ENCODE data around the gene SENP3. TPM values are rescaled to one million over a fixed set of nuclear protein-coding genes. Genes with fewer than 3 reads are reported as not detected.

SENP3 gene
- total and polyA plus RNA-seq, 2 of the 4 experiments (the other 2 are of a cell fraction), result 82.4 to 120 TPM

DNA sequence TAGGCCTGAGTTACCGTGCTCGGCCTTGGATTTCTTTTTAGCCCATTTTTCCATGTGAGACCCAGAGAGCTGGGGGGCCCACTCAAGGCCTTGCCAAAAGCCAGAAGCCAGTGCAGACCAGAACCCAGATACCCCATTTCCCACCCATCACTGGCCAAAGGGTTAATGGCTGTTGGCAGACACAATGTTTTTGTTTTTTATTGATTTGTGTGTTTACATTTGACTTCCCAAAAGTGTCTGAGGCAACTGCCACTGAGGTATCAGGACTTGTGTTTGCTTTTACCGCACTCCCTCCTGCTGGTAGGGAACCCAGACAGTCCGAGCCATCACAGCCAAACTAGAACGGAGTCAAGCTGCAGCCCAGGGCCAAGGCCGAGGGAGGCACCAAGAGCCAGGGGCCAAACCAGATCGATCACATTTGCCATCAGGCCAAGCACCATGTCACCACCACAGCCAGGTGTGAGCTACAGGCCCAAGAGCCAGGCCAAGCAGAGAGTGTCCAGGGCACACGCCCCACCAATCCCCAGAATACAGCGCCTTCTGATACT is 20.6 kb upstream of the SENP3 start:
- Histone ChIP-seq H3K4ac (ENCODE audit: low read depth, low read length) (no peak overlapping the region), H3K9me1 (ENCODE audit: insufficient read depth, low read length) (no peaks in the 10 kb centered on the region), H3K27me3 (ENCODE audit: control insufficient read depth, insufficient read depth, low read length) (peaks cover 12% of the 10 kb centered on the region), H3K79me1 (ENCODE audit: low read depth in 1 of 2, low read length in 2 of 2) (no peaks in the 10 kb centered on the region), H2BK120ac (ENCODE audit: low read depth, low read length) (no peak overlapping the region), H3K14ac (replicated peaks; ENCODE audit: low read depth, low read length) (no peak overlapping the region), H3K4me1 (ENCODE audit: control insufficient read depth, insufficient read depth, low read length) (no peaks in the 10 kb centered on the region), H2AK5ac (ENCODE audit: low read depth, low read length) (no peak overlapping the region), H4K8ac (ENCODE audit: low read depth in 2 of 2, low read length in 2 of 2) (no peak overlapping the region), H3K4me3 (ENCODE audit: insufficient read depth, low read depth, low read length) (no peak overlapping the region), H3K56ac (ENCODE audit: extremely low read depth, insufficient read depth, low read length) (no peak overlapping the region), H3K4me2 (ENCODE audit: low read depth, low read length) (no peak overlapping the region), H2BK15ac (ENCODE audit: low read depth, low read length) (no peak overlapping the region), H3K9ac (ENCODE audit: low read depth, low read length) (no peak overlapping the region), H3K18ac (ENCODE audit: low read depth, low read length) (no peak overlapping the region), H2BK5ac (ENCODE audit: low read depth, low read length, poor library complexity, severe bottlenecking) (no peak overlapping the region), H3K23ac (ENCODE audit: low read depth, low read length) (no peak overlapping the region), H2AK9ac (replicated peaks; ENCODE audit: low read depth, low read length, poor library complexity) (no peak overlapping the region), H3K36me3 (ENCODE audit: control insufficient read depth, insufficient read depth, low read length) (no peaks in the 10 kb centered on the region), H4K20me1 (ENCODE audit: insufficient read depth, low read length) (no peaks in the 10 kb centered on the region), H4K91ac (ENCODE audit: insufficient read depth, low read depth, low read length) (no peak overlapping the region), H2BK20ac (ENCODE audit: low read depth, low read length) (no peak overlapping the region), H3K27ac (ENCODE audit: insufficient read depth, low read length) (no peak overlapping the region), H2AFZ (replicated peaks; ENCODE audit: low read length, poor library complexity) (peak overlapping the region; percentile 14), H4K5ac (ENCODE audit: low read depth, low read length) (no peak overlapping the region), H3K9me3 (ENCODE audit: control insufficient read depth, insufficient read depth, low read length) (peaks cover 14% of the 10 kb centered on the region)
- TF ChIP-seq, protein P1, sequence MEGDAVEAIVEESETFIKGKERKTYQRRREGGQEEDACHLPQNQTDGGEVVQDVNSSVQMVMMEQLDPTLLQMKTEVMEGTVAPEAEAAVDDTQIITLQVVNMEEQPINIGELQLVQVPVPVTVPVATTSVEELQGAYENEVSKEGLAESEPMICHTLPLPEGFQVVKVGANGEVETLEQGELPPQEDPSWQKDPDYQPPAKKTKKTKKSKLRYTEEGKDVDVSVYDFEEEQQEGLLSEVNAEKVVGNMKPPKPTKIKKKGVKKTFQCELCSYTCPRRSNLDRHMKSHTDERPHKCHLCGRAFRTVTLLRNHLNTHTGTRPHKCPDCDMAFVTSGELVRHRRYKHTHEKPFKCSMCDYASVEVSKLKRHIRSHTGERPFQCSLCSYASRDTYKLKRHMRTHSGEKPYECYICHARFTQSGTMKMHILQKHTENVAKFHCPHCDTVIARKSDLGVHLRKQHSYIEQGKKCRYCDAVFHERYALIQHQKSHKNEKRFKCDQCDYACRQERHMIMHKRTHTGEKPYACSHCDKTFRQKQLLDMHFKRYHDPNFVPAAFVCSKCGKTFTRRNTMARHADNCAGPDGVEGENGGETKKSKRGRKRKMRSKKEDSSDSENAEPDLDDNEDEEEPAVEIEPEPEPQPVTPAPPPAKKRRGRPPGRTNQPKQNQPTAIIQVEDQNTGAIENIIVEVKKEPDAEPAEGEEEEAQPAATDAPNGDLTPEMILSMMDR (conservative IDR thresholded peaks at IDR 0.05; ENCODE audit: low read depth, low read length), result no peak
- TF ChIP-seq CHD1 (IDR thresholded peaks at IDR 0.05; ENCODE audit: low read depth, low read length) (no peak), FOS (IDR thresholded peaks at IDR 0.05; ENCODE audit: low read depth, low read length) (no peak), NFE2L2 (IDR thresholded peaks at IDR 0.05; ENCODE audit: low read depth, low read length) (no peak), RFX5 (IDR thresholded peaks at IDR 0.05; ENCODE audit: low read depth, low read length) (no peak), MXI1 (IDR thresholded peaks at IDR 0.05; ENCODE audit: borderline replicate concordance, low read depth, low read length) (no peak), POLR2A (IDR thresholded peaks at IDR 0.05; ENCODE audit: low read depth, low read length) (no peak), MAFK (IDR thresholded peaks at IDR 0.05; ENCODE audit: low read depth, low read length) (no peak), RAD21 (IDR thresholded peaks at IDR 0.05; ENCODE audit: low read length) (no peak), MAZ (IDR thresholded peaks at IDR 0.05; ENCODE audit: borderline replicate concordance, low read depth, low read length) (no peak), BHLHE40 (IDR thresholded peaks at IDR 0.05; ENCODE audit: low read depth, low read length) (no peak), CEBPB (IDR thresholded peaks at IDR 0.05; ENCODE audit: low read depth, low read length) (no peak), RCOR1 (IDR thresholded peaks at IDR 0.05; ENCODE audit: insufficient replicate concordance, low read length) (no peak)
- TF ChIP-seq, protein P2, sequence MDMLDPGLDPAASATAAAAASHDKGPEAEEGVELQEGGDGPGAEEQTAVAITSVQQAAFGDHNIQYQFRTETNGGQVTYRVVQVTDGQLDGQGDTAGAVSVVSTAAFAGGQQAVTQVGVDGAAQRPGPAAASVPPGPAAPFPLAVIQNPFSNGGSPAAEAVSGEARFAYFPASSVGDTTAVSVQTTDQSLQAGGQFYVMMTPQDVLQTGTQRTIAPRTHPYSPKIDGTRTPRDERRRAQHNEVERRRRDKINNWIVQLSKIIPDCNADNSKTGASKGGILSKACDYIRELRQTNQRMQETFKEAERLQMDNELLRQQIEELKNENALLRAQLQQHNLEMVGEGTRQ (IDR thresholded peaks at IDR 0.05; ENCODE audit: low read depth, low read length), result no peak
- TF ChIP-seq, protein P3, sequence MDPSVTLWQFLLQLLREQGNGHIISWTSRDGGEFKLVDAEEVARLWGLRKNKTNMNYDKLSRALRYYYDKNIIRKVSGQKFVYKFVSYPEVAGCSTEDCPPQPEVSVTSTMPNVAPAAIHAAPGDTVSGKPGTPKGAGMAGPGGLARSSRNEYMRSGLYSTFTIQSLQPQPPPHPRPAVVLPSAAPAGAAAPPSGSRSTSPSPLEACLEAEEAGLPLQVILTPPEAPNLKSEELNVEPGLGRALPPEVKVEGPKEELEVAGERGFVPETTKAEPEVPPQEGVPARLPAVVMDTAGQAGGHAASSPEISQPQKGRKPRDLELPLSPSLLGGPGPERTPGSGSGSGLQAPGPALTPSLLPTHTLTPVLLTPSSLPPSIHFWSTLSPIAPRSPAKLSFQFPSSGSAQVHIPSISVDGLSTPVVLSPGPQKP (IDR thresholded peaks at IDR 0.05; ENCODE audit: borderline replicate concordance, low read depth, low read length), result no peak
- 58% methylated on average over 3 of the region's 9 CpGs; no CpG with 5 or more reads in 1 of the 2 experiments for WGBS, 2 experiments (ENCODE audit: extremely low coverage in 2 of 2, insufficient read length in 1 of 2)
- in situ Hi-C loops (cut with MboI; ENCODE audit: low sequenced_read_pairs), result loop anchor here (25.0 kb wide), 1 partner anchor 479 kb away; no protein-coding TSS in a partner anchor
- ATAC-seq (ENCODE audit: low read depth) (no peak), DNase-seq (no peak)
- ChIA-PET POLR2A (ENCODE audit: unreplicated experiment) (no interaction called here), CTCF (no interaction called here)
- dilution Hi-C loops (cut with HindIII; ENCODE audit: low sequenced_read_pairs, unreplicated experiment), result no loop called here
- intact Hi-C loops (cut with micrococcal nuclease), result no loop called here
- BruUV-seq (replicated peaks), result no TSS peak

Measured in IMR-90 (cell line).